Progenitor cell of endocrine pancreas (in vitro differentiated cells): ENCODE measurements around the gene CDH13. TPM values are rescaled to one million over a fixed set of nuclear protein-coding genes. Genes with fewer than 3 reads are reported as not detected.

ENCODE experiments used
- DNase-seq: peaks from one replicate; pipeline ENCODE4 v3.0.0; 2021; ENCODE audit warnings: low spot score; ENCODE audit not compliant: unreplicated experiment
- H3K27ac Mint-ChIP-seq: 2 replicates; pipeline ENCODE4 v1.8.0; 2021; ENCODE audit warnings: mild to moderate bottlenecking, moderate library complexity, mixed read lengths
- H3K27me3 Mint-ChIP-seq: 2 replicates; pipeline ENCODE4 v1.8.0; 2021; ENCODE audit warnings: mixed read lengths
- H3K36me3 Mint-ChIP-seq: 2 replicates; pipeline ENCODE4 v1.8.0; 2022; ENCODE audit warnings: mixed read lengths; ENCODE audit not compliant: insufficient read depth
- H3K4me1 Mint-ChIP-seq: 2 replicates; pipeline ENCODE4 v1.8.0; 2021; ENCODE audit warnings: low read depth, mixed read lengths
- H3K4me3 Mint-ChIP-seq: 2 replicates; pipeline ENCODE4 v1.8.0; 2021; ENCODE audit warnings: low read depth, mild to moderate bottlenecking, moderate library complexity, mixed read lengths
- H3K9me3 Mint-ChIP-seq: 2 replicates; pipeline ENCODE4 v1.8.0; 2021; ENCODE audit warnings: low read depth, mixed read lengths
- total RNA-seq: library from RNA; stranded (reverse); gene quantifications from 2 replicates; pipeline ENCODE4 v1.2.1, GENCODE V29; 2021
- TF ChIP-seq, protein P1 (sequence below): fragments of 200-600 bp; sonication (generic); IDR thresholded peaks from one replicate; pipeline ENCODE4 v1.5.0; 2021; ENCODE audit warnings: antibody characterized with exemption, mild to moderate bottlenecking; ENCODE audit not compliant: unreplicated experiment

CDH13 gene
- total RNA-seq, 1 donor from 2014 or later = 0.38 TPM

DNA sequence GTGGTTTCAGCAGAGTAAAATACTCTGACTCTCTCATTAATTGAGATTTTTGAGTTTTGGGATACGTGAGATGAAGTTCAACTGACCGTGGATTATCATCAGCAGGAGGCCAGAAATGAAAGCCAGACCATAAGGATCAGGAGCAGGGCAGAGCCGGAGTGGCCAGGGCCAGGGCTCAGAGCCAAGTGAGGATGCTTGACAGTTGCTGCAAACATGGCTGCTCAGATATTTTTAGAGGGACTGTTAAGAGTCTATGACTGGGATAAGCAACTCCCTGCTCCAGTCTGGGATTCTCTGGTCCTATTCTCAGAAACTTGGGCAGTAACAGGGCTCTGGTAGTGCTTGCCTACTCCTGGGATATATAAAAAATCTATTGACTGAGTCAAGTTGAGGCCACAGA lies 17.6 kb upstream of the CDH13 start:
- TF ChIP-seq, protein P1, sequence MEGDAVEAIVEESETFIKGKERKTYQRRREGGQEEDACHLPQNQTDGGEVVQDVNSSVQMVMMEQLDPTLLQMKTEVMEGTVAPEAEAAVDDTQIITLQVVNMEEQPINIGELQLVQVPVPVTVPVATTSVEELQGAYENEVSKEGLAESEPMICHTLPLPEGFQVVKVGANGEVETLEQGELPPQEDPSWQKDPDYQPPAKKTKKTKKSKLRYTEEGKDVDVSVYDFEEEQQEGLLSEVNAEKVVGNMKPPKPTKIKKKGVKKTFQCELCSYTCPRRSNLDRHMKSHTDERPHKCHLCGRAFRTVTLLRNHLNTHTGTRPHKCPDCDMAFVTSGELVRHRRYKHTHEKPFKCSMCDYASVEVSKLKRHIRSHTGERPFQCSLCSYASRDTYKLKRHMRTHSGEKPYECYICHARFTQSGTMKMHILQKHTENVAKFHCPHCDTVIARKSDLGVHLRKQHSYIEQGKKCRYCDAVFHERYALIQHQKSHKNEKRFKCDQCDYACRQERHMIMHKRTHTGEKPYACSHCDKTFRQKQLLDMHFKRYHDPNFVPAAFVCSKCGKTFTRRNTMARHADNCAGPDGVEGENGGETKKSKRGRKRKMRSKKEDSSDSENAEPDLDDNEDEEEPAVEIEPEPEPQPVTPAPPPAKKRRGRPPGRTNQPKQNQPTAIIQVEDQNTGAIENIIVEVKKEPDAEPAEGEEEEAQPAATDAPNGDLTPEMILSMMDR = no peak
- H3K4me1 Mint-ChIP-seq = peaks cover 5% of the 10 kb centered on the region
- no peaks in the 10 kb centered on the region for H3K36me3 Mint-ChIP-seq
- H3K27ac Mint-ChIP-seq = no peak overlapping the region
- H3K9me3 Mint-ChIP-seq = no peaks in the 10 kb centered on the region
- peaks cover 13% of the 10 kb centered on the region for H3K27me3 Mint-ChIP-seq
- DNase-seq = no peak
- no peak overlapping the region for H3K4me3 Mint-ChIP-seq

DNA sequence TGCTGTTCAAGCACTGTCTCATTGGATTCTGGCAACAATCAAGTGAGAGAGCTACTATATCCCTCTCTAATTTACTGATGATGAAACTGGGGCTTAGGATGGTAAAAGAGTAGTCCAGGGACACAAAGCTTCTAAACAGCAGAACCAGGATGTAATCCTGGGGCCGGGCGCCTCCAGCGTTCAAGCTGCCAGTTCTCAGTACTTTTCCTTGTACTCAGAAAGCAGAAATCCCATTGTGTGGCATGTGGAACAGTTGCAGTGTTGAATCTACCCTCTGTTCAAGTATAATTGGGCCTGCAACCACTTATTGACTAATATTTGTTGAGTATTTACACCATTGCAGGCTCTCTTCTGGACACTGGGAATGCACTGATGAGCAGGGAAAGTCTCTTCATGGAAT lies 14.5 kb upstream of the CDH13 start:
- H3K4me1 Mint-ChIP-seq = no peaks in the 10 kb centered on the region
- no peaks in the 10 kb centered on the region for H3K9me3 Mint-ChIP-seq
- no peak overlapping the region for H3K4me3 Mint-ChIP-seq
- H3K27ac Mint-ChIP-seq = no peak overlapping the region
- TF ChIP-seq, protein P1 = no peak
- no peak for DNase-seq
- H3K36me3 Mint-ChIP-seq = no peaks in the 10 kb centered on the region
- peaks cover 17% of the 10 kb centered on the region for H3K27me3 Mint-ChIP-seq

- H3K27ac Mint-ChIP-seq = no peak overlapping the region
- no peaks in the 10 kb centered on the region for H3K9me3 Mint-ChIP-seq
- H3K36me3 Mint-ChIP-seq = no peaks in the 10 kb centered on the region
- TF ChIP-seq, protein P1 = no peak
- no peaks in the 10 kb centered on the region for H3K4me1 Mint-ChIP-seq
- no peak for DNase-seq
- H3K4me3 Mint-ChIP-seq = no peak overlapping the region
- peaks cover 38% of the 10 kb centered on the region for H3K27me3 Mint-ChIP-seq
Observed at GRCh38 chr16:82616356-82616755, 10.4 kb upstream of the CDH13 start.

DNA sequence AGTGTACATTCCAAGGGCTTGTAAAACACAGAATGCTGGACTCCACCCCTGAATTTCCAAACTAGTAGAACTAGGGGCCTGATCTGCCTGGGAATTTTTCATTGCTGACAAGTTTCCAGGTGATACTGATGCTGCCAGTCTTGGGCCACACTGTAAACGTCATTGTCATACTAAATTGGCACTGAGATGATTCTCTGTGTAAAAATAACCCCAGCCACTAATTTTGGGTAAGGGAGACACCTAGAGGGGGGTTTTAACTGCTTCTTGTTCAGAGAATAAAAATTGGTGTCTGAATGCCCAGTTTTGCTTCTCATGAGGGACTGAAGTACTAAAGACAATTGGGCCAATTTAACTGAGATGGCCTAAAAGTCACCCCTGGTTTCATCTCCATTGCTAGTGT lies 5.0 kb upstream of the CDH13 start:
- Mint-ChIP-seq H3K4me3 (no peak overlapping the region), H3K27me3 (peaks cover 67% of the 10 kb centered on the region), H3K9me3 (no peaks in the 10 kb centered on the region)

DNA sequence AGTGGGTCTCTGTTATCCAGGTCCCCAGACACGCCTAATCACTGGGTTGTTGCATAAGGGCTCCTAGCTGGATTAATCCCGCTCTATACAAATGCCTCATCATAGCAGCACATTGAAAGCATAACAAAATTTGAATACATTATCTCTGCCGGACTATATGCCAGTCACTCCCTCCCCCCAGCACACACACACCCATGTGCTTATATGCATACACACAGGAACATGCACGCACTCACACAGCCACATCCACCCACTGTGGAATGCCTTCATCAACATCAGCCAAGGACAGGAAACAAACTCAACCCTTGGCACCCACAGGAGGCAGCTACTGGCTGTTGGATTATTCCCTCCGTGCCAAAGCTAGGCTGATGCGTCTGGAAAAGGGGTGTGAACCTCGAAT lies 3.5 kb upstream of the CDH13 start:
- Mint-ChIP-seq H3K27ac (no peak overlapping the region), H3K4me1 (peaks cover 3% of the 10 kb centered on the region), H3K27me3 (peaks cover 78% of the 10 kb centered on the region), H3K36me3 (no peaks in the 10 kb centered on the region), H3K9me3 (no peaks in the 10 kb centered on the region), H3K4me3 (no peak overlapping the region)
- TF ChIP-seq, protein P1 = no peak
- DNase-seq = no peak

More for the DNA sequence above, 5.0 kb upstream of the CDH13 start:
- H3K36me3 Mint-ChIP-seq = no peaks in the 10 kb centered on the region
- no peaks in the 10 kb centered on the region for H3K4me1 Mint-ChIP-seq
- no peak overlapping the region for H3K27ac Mint-ChIP-seq
- no peak for DNase-seq
- TF ChIP-seq, protein P1 = no peak
